ENCODE data around the gene NECTIN2. TPM values are rescaled to one million over a fixed set of nuclear protein-coding genes. Genes with fewer than 3 reads are reported as not detected.

The NECTIN2 gene
- total and polyA plus RNA-seq, 10 donors, result 14.3 to 136 (median 98.6) TPM

DNA sequence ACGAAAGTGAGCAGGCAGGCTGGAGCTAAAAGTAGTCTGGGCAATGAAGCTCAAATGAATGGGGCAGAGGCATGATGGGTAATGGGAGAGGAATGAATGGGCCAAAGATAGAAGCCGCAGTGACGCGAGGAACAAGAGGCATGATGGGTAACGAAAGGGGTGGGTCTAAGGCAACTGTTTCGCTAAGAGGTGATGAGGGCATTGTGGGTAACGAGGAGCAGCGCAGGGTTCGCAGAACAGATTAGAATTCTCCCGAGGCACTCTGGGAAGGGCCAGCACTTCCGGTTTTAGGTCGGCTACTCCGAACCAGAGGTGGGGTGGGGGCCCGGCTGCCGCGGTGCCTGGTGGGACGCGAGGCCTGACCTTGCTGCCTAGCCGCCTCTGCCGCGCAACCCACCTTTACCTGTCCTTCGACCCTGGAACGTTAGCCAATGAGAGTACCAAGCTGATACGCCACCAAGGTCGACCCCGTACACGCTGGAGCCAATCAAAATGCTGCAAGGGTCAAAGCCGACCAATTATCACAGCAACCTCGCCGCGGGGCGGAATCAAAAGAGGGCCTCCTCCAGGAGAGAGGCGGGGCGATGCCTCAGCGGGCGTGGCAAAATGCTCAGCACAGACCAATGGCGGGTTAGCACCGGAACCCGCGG is 44.4 kb downstream of the NECTIN2 start:
- no peak for TF ChIP-seq POLR2A (IDR thresholded peaks at IDR 0.05)
- TF ChIP-seq, protein P1, sequence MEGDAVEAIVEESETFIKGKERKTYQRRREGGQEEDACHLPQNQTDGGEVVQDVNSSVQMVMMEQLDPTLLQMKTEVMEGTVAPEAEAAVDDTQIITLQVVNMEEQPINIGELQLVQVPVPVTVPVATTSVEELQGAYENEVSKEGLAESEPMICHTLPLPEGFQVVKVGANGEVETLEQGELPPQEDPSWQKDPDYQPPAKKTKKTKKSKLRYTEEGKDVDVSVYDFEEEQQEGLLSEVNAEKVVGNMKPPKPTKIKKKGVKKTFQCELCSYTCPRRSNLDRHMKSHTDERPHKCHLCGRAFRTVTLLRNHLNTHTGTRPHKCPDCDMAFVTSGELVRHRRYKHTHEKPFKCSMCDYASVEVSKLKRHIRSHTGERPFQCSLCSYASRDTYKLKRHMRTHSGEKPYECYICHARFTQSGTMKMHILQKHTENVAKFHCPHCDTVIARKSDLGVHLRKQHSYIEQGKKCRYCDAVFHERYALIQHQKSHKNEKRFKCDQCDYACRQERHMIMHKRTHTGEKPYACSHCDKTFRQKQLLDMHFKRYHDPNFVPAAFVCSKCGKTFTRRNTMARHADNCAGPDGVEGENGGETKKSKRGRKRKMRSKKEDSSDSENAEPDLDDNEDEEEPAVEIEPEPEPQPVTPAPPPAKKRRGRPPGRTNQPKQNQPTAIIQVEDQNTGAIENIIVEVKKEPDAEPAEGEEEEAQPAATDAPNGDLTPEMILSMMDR (IDR thresholded peaks at IDR 0.05 in 8 of 11, conservative IDR thresholded peaks at IDR 0.05 in 3 of 11), result peak in 2 of 11 experiments; percentile 25 to 26
- peak; percentile 83 to 92 (median 89) for TF ChIP-seq POLR2AphosphoS5 (IDR thresholded peaks at IDR 0.05)
- peak overlapping the region; percentile 39 to 100 (median 73) for H3K4me3 ChIP-seq
- H3K4me1 ChIP-seq, result peaks cover 20 to 35% (median 25%) of the 10 kb centered on the region in 6 donors
- H3K27me3 ChIP-seq (replicated peaks in 1 of 7), result no peaks in the 10 kb centered on the region
- 0 to 1% (median 0%) methylated on average over 35 to 40 of the region's 40 CpGs for WGBS, 5 donors
- peak; percentile 99 for DNase-seq
- H3K9me3 ChIP-seq, result no peaks in the 10 kb centered on the region
- peaks cover 0 to 71% (median 46%) of the 10 kb centered on the region in 6 donors for H3K36me3 ChIP-seq
- H3K27ac ChIP-seq, result peak overlapping the region; percentile 76 to 98 (median 96)
- intact Hi-C loops (cut with DNase I; ENCODE audit: low total_unique reads), result loop anchor here (10.0 kb wide), 1 partner anchor 154 kb away; no protein-coding TSS in a partner anchor

DNA sequence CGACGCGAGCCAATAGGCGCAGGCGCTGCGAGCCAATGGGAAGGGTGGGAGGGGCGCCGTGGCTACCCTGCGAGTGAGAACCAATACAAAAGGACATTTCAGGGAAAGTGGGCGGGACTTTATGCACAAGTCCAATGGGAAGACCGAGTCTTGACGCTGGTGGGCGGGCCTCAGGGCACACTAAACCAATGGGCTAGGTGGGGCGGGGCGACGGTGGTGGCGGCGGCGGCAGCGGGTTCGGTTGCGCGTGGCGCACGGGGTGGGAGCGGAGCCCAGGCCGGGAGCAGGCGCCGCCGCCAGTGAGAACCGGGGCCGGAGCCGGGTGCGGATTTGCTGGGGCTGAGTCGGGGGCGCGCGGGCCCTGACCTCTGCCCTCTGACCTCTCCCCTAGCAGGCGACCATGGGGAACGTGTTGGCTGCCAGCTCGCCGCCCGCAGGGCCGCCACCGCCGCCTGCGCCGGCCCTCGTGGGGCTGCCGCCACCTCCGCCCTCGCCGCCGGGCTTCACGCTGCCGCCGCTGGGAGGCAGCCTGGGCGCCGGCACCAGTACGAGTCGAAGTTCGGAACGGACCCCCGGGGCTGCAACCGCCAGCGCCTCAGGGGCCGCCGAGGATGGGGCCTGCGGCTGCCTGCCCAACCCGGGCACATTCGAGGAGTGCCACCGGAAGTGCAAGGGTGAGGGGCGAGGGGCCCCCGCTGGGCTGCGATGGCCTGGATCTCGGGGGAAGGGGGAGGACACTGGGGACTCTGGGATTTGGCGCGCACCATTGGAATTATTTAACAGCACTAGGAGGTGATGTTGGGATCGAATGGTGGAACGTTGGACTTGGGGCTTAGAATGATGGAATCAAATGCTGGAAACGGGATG is 45.2 kb downstream of the NECTIN2 start, which contains the start of gene TOMM40:
TOMM40 (plus strand) TSS at position 239 of the 867 bp plus-strand sequence; CDS start at position 401, 162 bp downstream.
- 0 to 1% (median 0%) methylated on average over 30 to 81 of the region's 81 CpGs for WGBS, 5 donors
- intact Hi-C loops (cut with DNase I; ENCODE audit: low total_unique reads), result loop anchor here (10.0 kb wide), 1 partner anchor 154 kb away; no protein-coding TSS in a partner anchor
- TF ChIP-seq POLR2A (IDR thresholded peaks at IDR 0.05) (no peak), POLR2AphosphoS5 (IDR thresholded peaks at IDR 0.05) (peak in 2 of 3 donors; percentile 54 to 67)
- TF ChIP-seq, protein P1 (IDR thresholded peaks at IDR 0.05 in 8 of 11, conservative IDR thresholded peaks at IDR 0.05 in 3 of 11), result peak in 2 of 11 experiments; percentile 22 to 28
- H3K27me3 ChIP-seq (replicated peaks in 1 of 7), result no peaks in the 10 kb centered on the region
- H3K4me1 ChIP-seq, result peaks cover 20 to 35% (median 25%) of the 10 kb centered on the region in 6 donors
- H3K27ac ChIP-seq, result peak within 1 kb of the TSS; percentile 76 to 98 (median 96)
- peaks cover 0 to 71% (median 49%) of the 10 kb centered on the region in 6 donors for H3K36me3 ChIP-seq
- peak; percentile 98 for DNase-seq
- H3K4me3 ChIP-seq, result peak within 1 kb of the TSS; percentile 90 to 100 (median 94)
- H3K9me3 ChIP-seq, result no peaks in the 10 kb centered on the region

DNA sequence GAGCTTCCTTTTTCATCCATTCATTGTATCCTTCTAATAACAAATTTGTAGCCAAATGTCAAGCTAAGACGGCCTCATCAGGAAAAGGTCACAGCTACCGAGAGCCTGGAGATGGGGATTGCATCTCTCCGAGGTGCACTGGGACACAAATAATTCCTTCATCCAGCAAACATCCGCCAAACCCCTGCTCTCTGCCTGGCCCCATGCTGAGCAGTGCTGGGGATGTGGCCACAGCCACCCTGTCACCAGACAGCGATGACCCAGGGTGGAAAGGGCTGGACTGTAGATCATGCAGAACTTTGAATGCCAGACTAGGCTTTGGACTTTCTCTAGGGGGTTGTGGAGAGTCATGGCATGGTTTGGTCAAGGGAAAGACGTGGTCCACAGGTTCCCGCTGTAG is 46.8 kb downstream of the NECTIN2 start:
- peaks cover 0 to 71% (median 53%) of the 10 kb centered on the region in 6 donors for H3K36me3 ChIP-seq
- 85 to 94% (median 93%) methylated on average over 7 of the region's 7 CpGs for WGBS, 5 donors
- intact Hi-C loops (cut with DNase I; ENCODE audit: low total_unique reads), result loop anchor here (10.0 kb wide), 1 partner anchor 152 kb away; no protein-coding TSS in a partner anchor
- no peaks in the 10 kb centered on the region for H3K27me3 ChIP-seq (replicated peaks in 1 of 7)
- H3K4me3 ChIP-seq, result peak overlapping the region in 1 of 8 donors; percentile 100
- no peak for DNase-seq
- no peaks in the 10 kb centered on the region for H3K9me3 ChIP-seq
- H3K4me1 ChIP-seq, result peaks cover 20 to 35% (median 25%) of the 10 kb centered on the region in 6 donors
- no peak for TF ChIP-seq POLR2AphosphoS5 (IDR thresholded peaks at IDR 0.05)
- no peak for TF ChIP-seq POLR2A (IDR thresholded peaks at IDR 0.05)
- TF ChIP-seq, protein P1 (IDR thresholded peaks at IDR 0.05 in 8 of 11, conservative IDR thresholded peaks at IDR 0.05 in 3 of 11), result no peak
- H3K27ac ChIP-seq, result no peak overlapping the region

Data from spleen (tissue), 11 donors.